ENCODE measurements around the gene FAM228B. TPM values are rescaled to one million over a fixed set of nuclear protein-coding genes. Genes with fewer than 3 reads are reported as not detected.
A peak's percentile ranks its signal among the peaks of the same experiment; 100 is the strongest.
"Not testable (repeated sequence)": the region's sequence is repeated elsewhere in the genome, so short reads cannot be mapped to it uniquely, and the experiment has no call there.

Gene FAM228B
- total RNA-seq, 1 donor from 2014 or later: 3.2 TPM

GRCh38 chr2:24107336-24107735 is 15.9 kb upstream of the FAM228B start:
- DNase-seq (ENCODE audit: low read depth): no peak
- FAIRE-seq: no peak

GRCh38 chr2:24109431-24109830 is 13.8 kb upstream of the FAM228B start:
- not testable (repeated sequence) for H3K27me3 ChIP-seq (ENCODE audit: control insufficient read depth, insufficient read depth, low read length); H3K4me3 ChIP-seq (ENCODE audit: low read depth, low read length); FAIRE-seq; DNase-seq (ENCODE audit: low read depth); H3K36me3 ChIP-seq (ENCODE audit: control insufficient read depth, insufficient read depth, low read length)

More at GRCh38 chr2:24107336-24107735, 15.9 kb upstream of the FAM228B start:
- H3K27me3 ChIP-seq (ENCODE audit: control insufficient read depth, insufficient read depth, low read length): no peaks in the 10 kb centered on the region
- TF ChIP-seq, protein P1, sequence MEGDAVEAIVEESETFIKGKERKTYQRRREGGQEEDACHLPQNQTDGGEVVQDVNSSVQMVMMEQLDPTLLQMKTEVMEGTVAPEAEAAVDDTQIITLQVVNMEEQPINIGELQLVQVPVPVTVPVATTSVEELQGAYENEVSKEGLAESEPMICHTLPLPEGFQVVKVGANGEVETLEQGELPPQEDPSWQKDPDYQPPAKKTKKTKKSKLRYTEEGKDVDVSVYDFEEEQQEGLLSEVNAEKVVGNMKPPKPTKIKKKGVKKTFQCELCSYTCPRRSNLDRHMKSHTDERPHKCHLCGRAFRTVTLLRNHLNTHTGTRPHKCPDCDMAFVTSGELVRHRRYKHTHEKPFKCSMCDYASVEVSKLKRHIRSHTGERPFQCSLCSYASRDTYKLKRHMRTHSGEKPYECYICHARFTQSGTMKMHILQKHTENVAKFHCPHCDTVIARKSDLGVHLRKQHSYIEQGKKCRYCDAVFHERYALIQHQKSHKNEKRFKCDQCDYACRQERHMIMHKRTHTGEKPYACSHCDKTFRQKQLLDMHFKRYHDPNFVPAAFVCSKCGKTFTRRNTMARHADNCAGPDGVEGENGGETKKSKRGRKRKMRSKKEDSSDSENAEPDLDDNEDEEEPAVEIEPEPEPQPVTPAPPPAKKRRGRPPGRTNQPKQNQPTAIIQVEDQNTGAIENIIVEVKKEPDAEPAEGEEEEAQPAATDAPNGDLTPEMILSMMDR (IDR thresholded peaks at IDR 0.05; ENCODE audit: insufficient read depth, low read length, severe bottlenecking): no peak
- H3K36me3 ChIP-seq (ENCODE audit: control insufficient read depth, insufficient read depth, low read length): no peaks in the 10 kb centered on the region
- H3K4me3 ChIP-seq (ENCODE audit: low read depth, low read length): no peak overlapping the region

GRCh38 chr2:24110660-24111303 is 12.5 kb upstream of the FAM228B start:
- Histone ChIP-seq H3K27me3 (ENCODE audit: control insufficient read depth, insufficient read depth, low read length) (no peaks in the 10 kb centered on the region), H3K4me3 (ENCODE audit: low read depth, low read length) (no peak overlapping the region), H3K36me3 (ENCODE audit: control insufficient read depth, insufficient read depth, low read length) (no peaks in the 10 kb centered on the region)
- TF ChIP-seq, protein P1 (IDR thresholded peaks at IDR 0.05; ENCODE audit: insufficient read depth, low read length, severe bottlenecking): no peak
- DNase-seq (ENCODE audit: low read depth): no peak
- FAIRE-seq: no peak

GRCh38 chr2:24111407-24111901 is 11.8 kb upstream of the FAM228B start:
- no peaks in the 10 kb centered on the region for H3K27me3 ChIP-seq (ENCODE audit: control insufficient read depth, insufficient read depth, low read length)
- FAIRE-seq (no peak), DNase-seq (ENCODE audit: low read depth) (peak; percentile 86)
- no peak overlapping the region for H3K4me3 ChIP-seq (ENCODE audit: low read depth, low read length)
- no peaks in the 10 kb centered on the region for H3K36me3 ChIP-seq (ENCODE audit: control insufficient read depth, insufficient read depth, low read length)
- TF ChIP-seq, protein P1 (IDR thresholded peaks at IDR 0.05; ENCODE audit: insufficient read depth, low read length, severe bottlenecking): no peak

GRCh38 chr2:24115057-24115456 is 8.2 kb upstream of the FAM228B start:
- H3K27me3 ChIP-seq (ENCODE audit: control insufficient read depth, insufficient read depth, low read length): no peaks in the 10 kb centered on the region
- no peaks in the 10 kb centered on the region for H3K36me3 ChIP-seq (ENCODE audit: control insufficient read depth, insufficient read depth, low read length)
- H3K4me3 ChIP-seq (ENCODE audit: low read depth, low read length): no peak overlapping the region
- peak; percentile 46 for DNase-seq (ENCODE audit: low read depth)
- TF ChIP-seq, protein P1 (IDR thresholded peaks at IDR 0.05; ENCODE audit: insufficient read depth, low read length, severe bottlenecking): no peak
- FAIRE-seq: no peak

DNA sequence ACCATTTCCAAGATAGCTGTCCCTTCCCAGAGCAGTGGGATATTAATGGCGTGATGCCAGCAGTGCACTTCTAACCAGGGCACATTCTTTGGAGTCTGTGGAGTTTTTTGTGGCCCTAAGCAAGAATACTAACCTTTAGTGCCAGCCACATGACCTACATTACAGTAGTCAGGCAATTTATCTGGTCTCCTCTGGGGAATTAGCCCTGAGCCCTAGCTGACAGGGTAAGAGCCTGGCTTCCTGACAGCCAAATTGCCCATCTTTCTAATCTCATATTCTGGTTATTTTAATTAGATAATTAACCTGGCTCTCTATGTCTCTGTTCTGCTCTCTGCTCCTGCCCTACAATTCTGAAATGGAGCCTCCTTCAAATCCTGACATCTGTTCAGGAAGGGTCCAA is 5.4 kb upstream of the FAM228B start:
- DNase-seq (ENCODE audit: low read depth): no peak
- TF ChIP-seq, protein P1 (IDR thresholded peaks at IDR 0.05; ENCODE audit: insufficient read depth, low read length, severe bottlenecking): no peak
- Histone ChIP-seq H3K36me3 (ENCODE audit: control insufficient read depth, insufficient read depth, low read length) (no peaks in the 10 kb centered on the region), H3K27me3 (ENCODE audit: control insufficient read depth, insufficient read depth, low read length) (no peaks in the 10 kb centered on the region), H3K4me3 (ENCODE audit: low read depth, low read length) (no peak overlapping the region)
- FAIRE-seq: no peak
